Body of pancreas (tissue), 4 donors: Measurements from ENCODE around the gene ARHGAP24.

Experiments
- POLR2A ChIP-seq, 3 donors: fragments of 450-650 bp; IDR thresholded peaks; one replicate each; pipeline ENCODE4 v1.6.1; 2016; ENCODE audit warnings: antibody characterized with exemption in 3 of 3, mild to moderate bottlenecking in 2 of 3
- TF ChIP-seq, protein P1 (sequence below), 7 experiments: fragments of 450-650 bp in 4 of 7; fragments of 200-600 bp in 3 of 7; sonication (generic) in 3 of 7; IDR thresholded peaks; one replicate each; pipeline ENCODE4 v1.5.1; 2016 to 2019; ENCODE audit warnings: antibody characterized with exemption in 7 of 7

DNA sequence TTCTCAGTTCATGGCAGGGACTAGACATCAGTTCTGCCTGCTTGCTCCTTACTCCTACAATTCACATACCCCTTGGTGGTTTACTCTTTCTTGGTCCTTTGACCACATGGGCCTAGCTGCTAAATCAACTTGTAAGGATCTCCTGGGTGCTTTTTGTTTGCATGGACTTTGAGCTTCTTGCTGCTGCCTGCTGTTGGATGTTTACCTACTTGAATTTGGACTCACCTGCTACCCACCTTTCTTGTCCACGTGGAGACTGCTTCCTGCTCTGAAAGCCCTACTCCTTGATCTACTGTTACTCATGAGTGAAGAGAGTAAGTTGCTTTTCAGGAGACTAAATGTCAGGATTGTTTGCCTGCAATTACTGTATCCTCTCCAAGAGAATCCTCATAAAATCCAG is 15.2 kb upstream of the ARHGAP24 start:
- TF ChIP-seq POLR2A (IDR thresholded peaks at IDR 0.05): no peak
- TF ChIP-seq, protein P1, sequence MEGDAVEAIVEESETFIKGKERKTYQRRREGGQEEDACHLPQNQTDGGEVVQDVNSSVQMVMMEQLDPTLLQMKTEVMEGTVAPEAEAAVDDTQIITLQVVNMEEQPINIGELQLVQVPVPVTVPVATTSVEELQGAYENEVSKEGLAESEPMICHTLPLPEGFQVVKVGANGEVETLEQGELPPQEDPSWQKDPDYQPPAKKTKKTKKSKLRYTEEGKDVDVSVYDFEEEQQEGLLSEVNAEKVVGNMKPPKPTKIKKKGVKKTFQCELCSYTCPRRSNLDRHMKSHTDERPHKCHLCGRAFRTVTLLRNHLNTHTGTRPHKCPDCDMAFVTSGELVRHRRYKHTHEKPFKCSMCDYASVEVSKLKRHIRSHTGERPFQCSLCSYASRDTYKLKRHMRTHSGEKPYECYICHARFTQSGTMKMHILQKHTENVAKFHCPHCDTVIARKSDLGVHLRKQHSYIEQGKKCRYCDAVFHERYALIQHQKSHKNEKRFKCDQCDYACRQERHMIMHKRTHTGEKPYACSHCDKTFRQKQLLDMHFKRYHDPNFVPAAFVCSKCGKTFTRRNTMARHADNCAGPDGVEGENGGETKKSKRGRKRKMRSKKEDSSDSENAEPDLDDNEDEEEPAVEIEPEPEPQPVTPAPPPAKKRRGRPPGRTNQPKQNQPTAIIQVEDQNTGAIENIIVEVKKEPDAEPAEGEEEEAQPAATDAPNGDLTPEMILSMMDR (IDR thresholded peaks at IDR 0.05): no peak
